K562 (cell line): ENCODE measurements around the gene CENPO. TPM values are rescaled to one million over a fixed set of nuclear protein-coding genes. Genes with fewer than 3 reads are reported as not detected.

Source experiments
- ATAC-seq: fragments of 200-7000 bp; cut with Tn5 transposase; 3 replicates; pipeline ENCODE4 v1.9.1; 2020; ENCODE audit warnings: moderate library complexity
- BruUV-seq: library from RNA; stranded (reverse); fragments of 400-500 nt; replicated peaks from 2 replicates; lab custom pipeline; 2021; lab: Mats Ljungman, UMichigan
- CTCF ChIA-PET: fragments of 300-600 bp; formaldehyde crosslinking; extraction: SDS; loops from one replicate; lab custom pipeline; 2021; ENCODE audit warnings: low intra/inter-chr PET ratio; lab: Yijun Ruan, JAX
- POLR2A ChIA-PET: fragments of 300-600, 350-650 bp; sonication (Branson Sonifier 250); formaldehyde crosslinking; extraction: SDS; loops from one replicate; lab custom pipeline; 2021; ENCODE audit warnings: antibody characterized with exemption, inconsistent platforms; lab: Yijun Ruan, JAX
- DNase-seq, 4 experiments: peaks; one replicate each; pipeline versions ENCODE4 v3.0.0 to v3.0.0-alpha.2; 2011 to 2018; ENCODE audit warnings: low spot score in 3 of 4, mixed read lengths in 3 of 4; ENCODE audit errors: extremely low read depth in 1 of 4
- FAIRE-seq: peaks from 2 replicates; lab custom pipeline; 2011; peaks lifted over from hg19 to GRCh38; lab: Jason Lieb, UNC
- H2AFZ ChIP-seq: 2 replicates; pipeline ENCODE4 v1.6.0; 2011; ENCODE audit warnings: low read depth, low read length, control low read depth, inconsistent platforms
- H3K27ac ChIP-seq: fragments of 200-600 bp; 3 replicates; pipeline ENCODE4 v1.8.0; 2011; ENCODE audit warnings: low read depth, mild to moderate bottlenecking, control low read depth, inconsistent platforms, low read length, moderate library complexity, mixed read lengths; ENCODE audit errors: extremely low read depth
- H3K27me3 ChIP-seq, 2 experiments: fragments of 300-600 bp in 1 of 2; 2 replicates in 1 of 2; 3 replicates in 1 of 2; pipeline versions ENCODE4 v1.6.0 to v1.8.0; 2011; ENCODE audit warnings: inconsistent platforms in 2 of 2, low read length in 2 of 2, mild to moderate bottlenecking in 1 of 2, mixed read lengths in 1 of 2, moderate library complexity in 1 of 2; ENCODE audit not compliant: control insufficient read depth in 2 of 2, insufficient read depth in 2 of 2
- H3K36me3 ChIP-seq: fragments of 300-600 bp; 3 replicates; pipeline ENCODE4 v1.8.0; 2011; ENCODE audit warnings: mild to moderate bottlenecking, low read length, inconsistent platforms; ENCODE audit not compliant: control insufficient read depth, insufficient read depth
- H3K4me1 ChIP-seq, 2 experiments: fragments of 200-600 bp in 1 of 2; replicated peaks in 1 of 2; 2 replicates in 1 of 2; 3 replicates in 1 of 2; pipeline versions ENCODE4 v1.5.1 to v1.8.0; 2011; ENCODE audit warnings: inconsistent platforms in 2 of 2, low read length in 2 of 2, mild to moderate bottlenecking in 1 of 2, mixed read lengths in 1 of 2, moderate library complexity in 1 of 2; ENCODE audit not compliant: control insufficient read depth in 2 of 2, insufficient read depth in 2 of 2
- H3K4me2 ChIP-seq: 2 replicates; pipeline ENCODE4 v1.6.1; 2011; ENCODE audit warnings: low read length, control low read depth, inconsistent platforms, mixed read lengths; ENCODE audit not compliant: insufficient read depth
- H3K4me3 ChIP-seq: fragments of 200-600 bp; sonication (generic), shearing (Covaris generic); 2 replicates; pipeline ENCODE4 v1.5.1; 2016; ENCODE audit warnings: control low read depth, inconsistent platforms
- H3K79me2 ChIP-seq: fragments of 200-600 bp; 3 replicates; pipeline ENCODE4 v1.8.0; 2011; ENCODE audit warnings: low read length, inconsistent platforms; ENCODE audit not compliant: control insufficient read depth, insufficient read depth
- H3K9ac ChIP-seq, 2 experiments: 2 replicates each; pipeline versions ENCODE4 v1.6.0 to v1.6.1; 2011; ENCODE audit warnings: low read depth in 2 of 2, low read length in 2 of 2, control low read depth in 1 of 2, inconsistent platforms in 1 of 2, mild to moderate bottlenecking in 1 of 2, mixed read lengths in 1 of 2; ENCODE audit not compliant: insufficient read depth in 1 of 2
- H3K9me1 ChIP-seq: one replicate; pipeline ENCODE4 v1.6.0; 2011; ENCODE audit warnings: inconsistent platforms, mild to moderate bottlenecking, low read length, moderate library complexity; ENCODE audit not compliant: control insufficient read depth, insufficient read depth
- H3K9me3 ChIP-seq: replicated peaks from 2 replicates; pipeline ENCODE4 v1.5.1; 2011; ENCODE audit warnings: low read depth, low read length, inconsistent platforms; ENCODE audit not compliant: control insufficient read depth, insufficient read depth
- H4K20me1 ChIP-seq: replicated peaks from 2 replicates; pipeline ENCODE4 v1.6.1; 2011; ENCODE audit warnings: low read length, inconsistent platforms, mixed read lengths; ENCODE audit not compliant: control insufficient read depth, insufficient read depth
- ELK1 ChIP-seq: sonication (generic); formaldehyde crosslinking; IDR thresholded peaks from 2 replicates; pipeline ENCODE4 v1.8.1; 2022; ENCODE audit warnings: missing genetic modification reagents
- GABPA ChIP-seq: fragments of 200-800 bp; sonication (Bioruptor generic); conservative IDR thresholded peaks from 2 replicates; pipeline ENCODE4 v1.6.1; 2016; ENCODE audit warnings: low read depth, missing genetic modification characterization, missing compliant biosample characterization
- GATAD2A ChIP-seq: fragments of 450-650 bp; IDR thresholded peaks from 2 replicates; pipeline ENCODE4 v1.6.1; 2017
- GATAD2B ChIP-seq: fragments of 450-650 bp; IDR thresholded peaks from 2 replicates; pipeline ENCODE4 v1.6.1; 2017; ENCODE audit warnings: mild to moderate bottlenecking, borderline replicate concordance
- GTF2A2 ChIP-seq: IDR thresholded peaks from 2 replicates; pipeline ENCODE4 v1.6.1; 2016; ENCODE audit warnings: mild to moderate bottlenecking, missing genetic modification characterization, missing compliant biosample characterization
- NCOA1 ChIP-seq: fragments of 450-650 bp; IDR thresholded peaks from 2 replicates; pipeline ENCODE4 v1.6.1; 2016; ENCODE audit warnings: low read depth
- POLR2A ChIP-seq: fragments of 450-650 bp; conservative IDR thresholded peaks from 2 replicates; pipeline ENCODE4 v1.6.1; 2016
- SP2 ChIP-seq: IDR thresholded peaks from 2 replicates; pipeline ENCODE4 v1.6.1; 2011; ENCODE audit warnings: mild to moderate bottlenecking, low read depth, low read length, moderate library complexity; ENCODE audit not compliant: poor library complexity, severe bottlenecking; ENCODE audit errors: extremely low read depth
- ZNF134 ChIP-seq: fragments of 250-450 bp; sonication (Bioruptor Pico); conservative IDR thresholded peaks from 2 replicates; pipeline ENCODE4 v1.4.0; 2020
- ZNF217 ChIP-seq: sonication (generic); formaldehyde crosslinking; IDR thresholded peaks from 2 replicates; pipeline ENCODE4 v1.8.0; 2022; ENCODE audit warnings: mild to moderate bottlenecking, missing genetic modification reagents
- WGBS: fragments of 100-300 bp; shearing (Covaris generic); methylation state at CpG from one replicate; pipeline ENCODE4 v1.1.6; 2016; ENCODE audit warnings: low coverage, mixed read lengths; ENCODE audit not compliant: insufficient coverage; ENCODE audit errors: missing lambda C conversion rate; 5-methylcytosine and 5-hydroxymethylcytosine counted together
- in situ Hi-C: fragments of 300-500 bp; cut with MboI; formaldehyde crosslinking; loops from 4 replicates; pipeline ENCODE4 v1.15.0; 2018; ENCODE audit warnings: inconsistent platforms, mixed read lengths
- intact Hi-C: fragments of 100-400 bp; cut with micrococcal nuclease; formaldehyde crosslinking; loops from 2 replicates; pipeline ENCODE4 v1.14.2; 2022
- polyA plus RNA-seq, 8 experiments: library from polyadenylated mRNA; depleted of rRNA in 4 of 8; stranded (reverse) in 5 of 8; unstranded in 3 of 8; fragments of >200 nt; fragmentation: Nextera tagmentation in 2 of 8; fragmentation: Illumina TruSeq in 1 of 8; extraction: Ambion mirVana in 2 of 8; extraction: Trizol in 1 of 8; gene quantifications; 2 replicates each; pipeline versions ENCODE4 v1.2.1 to v1.2.3, GENCODE V29; 2011 to 2014; ENCODE audit warnings: inconsistent platforms in 1 of 8, missing spikeins in 1 of 8
- total RNA-seq, 7 experiments: library from RNA; depleted of rRNA in 6 of 7; stranded (reverse); fragments of >200 nt in 6 of 7; fragmentation: Illumina TruSeq in 2 of 7; extraction: Trizol in 2 of 7; gene quantifications; 2 replicates each; pipeline versions ENCODE4 v1.2.1 to v1.2.3, GENCODE V29; 2011 to 2021; ENCODE audit warnings: low replicate concordance in 1 of 7
- TF ChIP-seq, protein P1 (sequence below): fragments of 450-650 bp; IDR thresholded peaks from 2 replicates; pipeline ENCODE4 v1.6.1; 2017; ENCODE audit warnings: mild to moderate bottlenecking, moderate library complexity

The CENPO gene
- total and polyA plus RNA-seq, 9 of the 15 experiments (the other 6 are each of a cell fraction or from before 2014, with no cell fraction given), result 30.6 to 59.4 (median 38.9) TPM

GRCh38 chr2:24859968-24860600, 66.9 kb downstream of the CENPO start:
- BruUV-seq, result no TSS peak
- WGBS, result 93% methylated on average over 12 of the region's 15 CpGs

More at GRCh38 chr2:24859968-24860600, 66.9 kb downstream of the CENPO start:
- DNase-seq (no peak), ATAC-seq (no peak), FAIRE-seq (no peak)
- in situ Hi-C loops (no loop called here), intact Hi-C loops (loop anchor here (10.0 kb wide), 1 partner anchor 115 kb away; the partner anchor contains the start of gene DNAJC27)
- H3K9ac ChIP-seq, result no peak overlapping the region; a peak in 1 of 4 replicates
- H3K9me1 ChIP-seq, result no peaks in the 10 kb centered on the region
- no peaks in the 10 kb centered on the region for H4K20me1 ChIP-seq
- ChIA-PET POLR2A (no interaction called here), CTCF (no interaction called here)
- H3K4me3 ChIP-seq, result no peak overlapping the region
- no peaks in the 10 kb centered on the region for H3K79me2 ChIP-seq
- peaks cover 4% of the 10 kb centered on the region; the same call in 2 of the 3 replicates for H3K36me3 ChIP-seq
- no peaks in the 10 kb centered on the region for H3K9me3 ChIP-seq
- H3K27me3 ChIP-seq, result no peaks in the 10 kb centered on the region
- no peak for TF ChIP-seq ELK1
- no peak for TF ChIP-seq GTF2A2 (tag)
- TF ChIP-seq, protein P1, sequence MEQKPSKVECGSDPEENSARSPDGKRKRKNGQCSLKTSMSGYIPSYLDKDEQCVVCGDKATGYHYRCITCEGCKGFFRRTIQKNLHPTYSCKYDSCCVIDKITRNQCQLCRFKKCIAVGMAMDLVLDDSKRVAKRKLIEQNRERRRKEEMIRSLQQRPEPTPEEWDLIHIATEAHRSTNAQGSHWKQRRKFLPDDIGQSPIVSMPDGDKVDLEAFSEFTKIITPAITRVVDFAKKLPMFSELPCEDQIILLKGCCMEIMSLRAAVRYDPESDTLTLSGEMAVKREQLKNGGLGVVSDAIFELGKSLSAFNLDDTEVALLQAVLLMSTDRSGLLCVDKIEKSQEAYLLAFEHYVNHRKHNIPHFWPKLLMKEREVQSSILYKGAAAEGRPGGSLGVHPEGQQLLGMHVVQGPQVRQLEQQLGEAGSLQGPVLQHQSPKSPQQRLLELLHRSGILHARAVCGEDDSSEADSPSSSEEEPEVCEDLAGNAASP, result no peak
- TF ChIP-seq GATAD2B, result no peak
- TF ChIP-seq ZNF134 (CRISPR knock-in tag), result no peak
- no peak for TF ChIP-seq GABPA (tag)
- no peak for TF ChIP-seq NCOA1
- no peak for TF ChIP-seq SP2
- TF ChIP-seq ZNF217, result no peak
- no peak for TF ChIP-seq GATAD2A
- TF ChIP-seq POLR2A, result no peak
- no peaks in the 10 kb centered on the region; a peak in 1 of 5 replicates for H3K4me1 ChIP-seq
- H2AFZ ChIP-seq, result no peak overlapping the region
- no peak overlapping the region for H3K27ac ChIP-seq
- no peak overlapping the region for H3K4me2 ChIP-seq
